SK-N-MC (cell line): Measurements from ENCODE around the gene TOP1.

ENCODE experiments used
- EZH2 ChIP-seq: fragments of 200-600 bp; sonication (generic); IDR thresholded peaks from one replicate; pipeline ENCODE4 v1.6.1; 2017; ENCODE audit warnings: antibody characterized with exemption
- POLR2AphosphoS5 ChIP-seq: IDR thresholded peaks from 2 replicates; pipeline ENCODE4 v1.6.1; 2012; ENCODE audit warnings: mild to moderate bottlenecking, low read depth, low read length, borderline replicate concordance

GRCh38 chr20:41110930-41111577, 82.4 kb downstream of the TOP1 start:
- TF ChIP-seq EZH2, result no peak
- TF ChIP-seq POLR2AphosphoS5, result no peak
